HG03139 (cell line): ENCODE data around the gene GGNBP2.

ENCODE experiments used
- ATAC-seq: cut with Tn5 transposase; IDR thresholded peaks from one replicate; pipeline ENCODE4 v1.9.1; 2021; ENCODE audit not compliant: unreplicated experiment

The GGNBP2 gene

DNA sequence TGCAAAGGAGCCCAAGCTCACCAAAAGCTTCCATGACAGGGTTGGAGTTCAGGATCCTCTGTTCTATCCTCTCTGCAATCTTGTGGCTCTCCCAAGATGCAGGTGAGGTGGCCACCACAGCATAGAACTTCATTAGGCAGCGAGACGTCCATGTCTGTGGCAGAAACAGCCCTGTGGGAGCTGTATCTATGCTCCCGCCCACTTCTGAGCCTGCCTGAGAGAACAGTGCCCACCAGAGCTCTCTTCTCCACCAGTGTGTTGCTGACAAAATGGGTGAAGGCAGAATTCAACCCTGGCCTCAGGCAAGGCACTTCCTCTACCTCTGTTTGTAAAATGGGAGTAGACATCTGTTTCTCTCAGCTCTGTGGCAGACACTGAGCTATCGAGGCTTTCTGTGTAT lies 28.9 kb upstream of the GGNBP2 start:
- no peak for ATAC-seq

DNA sequence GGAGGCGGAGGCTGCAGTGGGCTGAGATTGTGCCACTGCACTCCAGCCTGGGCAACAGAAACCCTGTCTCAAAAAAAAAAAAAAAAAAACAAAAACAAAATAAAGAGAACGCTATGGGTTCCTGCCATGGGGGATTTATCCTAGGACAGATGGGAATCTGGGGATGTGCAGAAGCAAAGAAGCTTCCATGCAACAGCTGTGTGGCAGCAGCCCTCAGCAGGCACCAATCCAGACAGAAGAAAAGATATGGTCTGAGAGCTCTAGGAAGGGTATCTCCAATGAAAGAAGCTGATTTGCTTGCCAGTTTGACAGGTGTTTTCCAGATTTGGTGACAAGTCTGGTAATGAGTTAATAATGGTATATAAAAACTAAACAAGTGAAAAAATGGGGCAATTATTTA lies 21.6 kb upstream of the GGNBP2 start:
- ATAC-seq = no peak

DNA sequence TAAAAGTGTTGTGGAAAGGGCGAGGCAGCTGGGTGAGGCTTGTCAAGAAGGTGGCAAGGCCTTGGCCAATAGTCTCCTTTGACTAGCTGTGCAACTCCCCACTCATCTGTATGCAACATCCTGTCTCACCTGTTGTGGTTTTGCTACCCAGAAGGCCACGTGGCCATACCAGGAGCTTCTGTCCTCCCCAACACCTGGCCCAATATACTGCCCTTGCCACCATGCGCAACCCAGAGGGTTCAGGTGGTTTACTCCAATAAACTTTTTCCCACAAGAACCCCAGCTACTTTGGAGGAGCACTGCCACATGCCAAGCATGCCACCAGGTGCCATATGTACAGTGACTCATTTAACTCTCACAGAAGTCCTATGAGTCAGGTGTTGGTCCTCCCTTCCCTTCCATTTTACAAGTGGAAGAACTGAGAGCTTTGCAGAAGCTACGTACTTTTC lies 20.3 kb upstream of the GGNBP2 start:
- ATAC-seq = no peak

DNA sequence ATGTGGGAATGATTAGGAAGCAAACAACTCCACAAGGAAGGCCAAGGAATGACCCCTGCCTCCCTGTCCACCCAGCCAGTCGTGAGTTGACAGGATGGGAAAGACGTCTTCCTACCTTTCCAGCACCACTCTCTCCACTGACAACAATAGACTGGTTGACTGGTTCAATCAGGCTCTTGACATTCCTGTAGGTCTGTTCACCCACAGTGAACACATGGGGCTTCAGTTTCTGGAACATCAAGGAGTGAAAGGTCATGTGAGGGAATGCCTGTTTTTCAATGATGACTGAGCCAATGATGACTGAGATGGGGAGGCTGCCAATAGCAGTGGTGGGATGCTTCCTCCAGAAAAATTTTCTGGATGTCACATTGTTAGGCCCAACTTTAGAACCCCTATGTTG lies 19.6 kb upstream of the GGNBP2 start:
- no peak for ATAC-seq

DNA sequence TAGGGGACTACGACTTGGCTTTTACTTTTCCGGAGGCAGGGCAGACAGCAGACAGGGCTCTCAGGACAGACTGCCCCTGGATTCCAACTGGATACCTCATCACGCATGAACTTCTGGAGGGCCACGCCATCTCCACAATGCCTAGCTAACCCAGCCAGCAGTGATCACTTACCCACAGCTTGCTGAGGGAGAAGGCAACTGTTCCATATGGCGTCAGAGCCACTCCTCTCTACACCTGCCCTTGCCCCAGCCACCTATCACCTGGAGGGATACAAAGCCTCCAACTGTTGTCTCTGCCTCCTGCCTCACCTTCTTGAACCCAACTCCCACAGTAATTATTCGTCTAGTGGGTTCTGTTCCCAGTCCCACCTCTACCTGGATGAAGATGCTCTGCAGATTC lies 18.8 kb upstream of the GGNBP2 start:
- ATAC-seq = no peak

DNA sequence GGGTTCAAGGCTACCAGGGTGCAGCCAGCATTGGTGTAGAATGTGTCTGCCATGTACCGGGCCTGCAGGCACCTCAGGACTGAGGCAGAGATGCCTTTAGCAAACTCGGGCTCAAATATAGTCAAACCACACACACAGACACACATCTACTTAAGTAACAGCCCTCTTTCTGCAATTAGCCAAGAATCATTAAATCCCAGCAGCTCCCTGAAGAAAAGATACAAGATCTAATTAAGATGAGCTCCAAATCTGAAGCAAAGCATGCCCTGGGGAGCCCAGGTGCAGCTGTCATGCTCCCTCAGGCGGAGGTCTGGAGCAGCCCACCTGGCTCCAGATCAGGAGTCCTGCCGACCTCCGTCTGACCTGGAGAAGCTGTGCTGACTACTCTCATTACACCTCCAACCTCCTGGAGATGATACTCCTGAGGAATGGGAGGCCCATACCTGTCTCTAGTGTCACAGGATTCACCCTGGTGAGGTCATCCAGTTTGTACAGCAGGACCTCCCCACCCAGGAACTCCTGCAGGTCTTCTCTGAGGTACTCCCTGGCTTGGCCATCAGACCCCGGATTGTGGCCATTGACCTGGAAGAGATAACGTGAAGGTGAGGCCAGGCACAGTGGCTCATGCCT lies 17.0 kb upstream of the GGNBP2 start:
- no peak for ATAC-seq

DNA sequence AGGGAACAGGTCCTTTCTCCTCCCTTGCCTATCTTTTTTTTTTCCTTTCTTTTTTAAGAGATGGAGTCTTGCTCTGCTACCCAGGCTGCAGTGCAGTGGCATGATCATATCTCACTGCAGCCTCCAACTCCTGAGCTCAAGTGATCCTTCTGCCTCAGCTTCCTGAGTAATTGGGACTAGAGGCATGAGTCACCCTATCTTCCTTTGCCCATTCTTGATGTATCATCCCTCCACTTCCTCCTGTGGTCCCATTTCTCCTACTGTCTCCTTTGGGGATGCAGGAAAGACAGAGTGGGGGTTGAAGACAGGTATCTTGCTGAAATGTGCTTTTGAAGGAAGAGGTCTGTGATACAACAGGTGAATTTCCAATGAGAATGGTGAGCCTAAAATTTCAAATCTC lies 15.6 kb upstream of the GGNBP2 start:
- no peak for ATAC-seq

DNA sequence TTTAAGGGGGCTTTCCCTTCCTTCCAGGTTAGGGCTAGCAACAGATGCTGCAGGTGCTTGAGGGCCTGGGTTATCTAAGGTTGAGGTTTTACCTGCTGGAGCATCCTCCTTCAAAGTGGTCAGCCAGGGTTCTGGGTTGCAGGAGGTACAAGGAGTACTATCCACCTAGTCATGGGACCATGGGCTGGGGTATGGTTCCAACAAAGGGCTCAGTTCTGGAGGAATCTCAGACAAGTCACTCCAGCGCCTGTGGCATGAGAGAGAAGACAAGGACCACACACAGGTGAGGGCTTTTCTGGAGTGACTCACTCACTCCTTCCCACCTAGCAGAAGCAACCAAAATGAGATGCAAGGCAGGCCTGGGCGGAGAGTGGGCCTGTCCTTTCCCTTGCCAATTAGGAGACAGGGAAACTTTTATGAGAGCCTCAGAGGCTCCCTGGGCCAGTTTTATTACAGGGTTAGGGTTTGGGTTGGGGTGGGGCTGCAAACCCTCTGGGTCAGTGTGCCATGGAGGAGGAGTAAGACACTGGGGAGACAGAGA lies 12.2 kb upstream of the GGNBP2 start:
- no peak for ATAC-seq

DNA sequence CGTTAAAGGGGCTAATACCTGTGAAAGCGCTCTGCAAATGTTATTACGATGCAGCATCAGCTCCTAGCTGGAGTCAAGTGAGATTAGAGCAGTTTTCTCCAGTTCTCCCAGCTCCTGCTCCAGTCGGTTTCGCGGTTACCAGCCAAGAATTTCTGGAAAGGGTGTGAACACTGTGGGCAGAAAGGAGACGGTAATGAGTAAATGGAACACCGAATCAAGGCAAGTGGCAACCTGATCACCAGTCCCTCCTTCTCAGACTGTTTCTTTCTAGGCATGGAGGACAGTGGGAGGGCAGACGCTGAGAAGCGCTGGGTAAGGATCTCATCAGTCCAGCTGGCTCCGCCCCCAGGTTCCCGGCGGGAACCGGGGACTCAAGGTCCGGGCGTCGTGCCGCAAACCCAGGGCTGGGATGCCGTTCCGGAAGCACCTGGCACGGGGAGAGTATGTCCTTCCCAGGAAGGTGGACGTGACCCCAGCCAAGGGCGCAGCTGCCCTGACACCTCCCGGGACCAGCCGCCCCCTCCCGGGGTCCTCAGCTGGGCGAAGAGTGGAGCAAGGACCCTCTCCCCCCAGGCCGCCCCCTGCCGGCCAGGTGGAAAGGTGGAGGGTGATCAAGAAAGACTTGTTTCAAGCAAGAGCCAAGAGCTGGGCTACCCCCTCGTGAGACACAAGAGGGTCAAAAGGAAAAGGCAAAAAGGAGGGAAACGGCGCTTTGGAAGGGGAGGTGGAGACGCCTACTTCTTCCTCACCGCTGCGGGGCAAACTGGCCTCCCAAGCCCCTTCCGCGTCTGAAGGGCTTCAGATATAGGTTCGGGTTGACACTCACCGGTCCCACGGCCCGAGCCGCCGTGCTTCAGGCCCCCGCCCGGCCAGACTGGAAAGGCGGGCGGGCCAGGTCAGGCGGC lies 10.5 kb upstream of the GGNBP2 start:
- peak; percentile 10 for ATAC-seq

DNA sequence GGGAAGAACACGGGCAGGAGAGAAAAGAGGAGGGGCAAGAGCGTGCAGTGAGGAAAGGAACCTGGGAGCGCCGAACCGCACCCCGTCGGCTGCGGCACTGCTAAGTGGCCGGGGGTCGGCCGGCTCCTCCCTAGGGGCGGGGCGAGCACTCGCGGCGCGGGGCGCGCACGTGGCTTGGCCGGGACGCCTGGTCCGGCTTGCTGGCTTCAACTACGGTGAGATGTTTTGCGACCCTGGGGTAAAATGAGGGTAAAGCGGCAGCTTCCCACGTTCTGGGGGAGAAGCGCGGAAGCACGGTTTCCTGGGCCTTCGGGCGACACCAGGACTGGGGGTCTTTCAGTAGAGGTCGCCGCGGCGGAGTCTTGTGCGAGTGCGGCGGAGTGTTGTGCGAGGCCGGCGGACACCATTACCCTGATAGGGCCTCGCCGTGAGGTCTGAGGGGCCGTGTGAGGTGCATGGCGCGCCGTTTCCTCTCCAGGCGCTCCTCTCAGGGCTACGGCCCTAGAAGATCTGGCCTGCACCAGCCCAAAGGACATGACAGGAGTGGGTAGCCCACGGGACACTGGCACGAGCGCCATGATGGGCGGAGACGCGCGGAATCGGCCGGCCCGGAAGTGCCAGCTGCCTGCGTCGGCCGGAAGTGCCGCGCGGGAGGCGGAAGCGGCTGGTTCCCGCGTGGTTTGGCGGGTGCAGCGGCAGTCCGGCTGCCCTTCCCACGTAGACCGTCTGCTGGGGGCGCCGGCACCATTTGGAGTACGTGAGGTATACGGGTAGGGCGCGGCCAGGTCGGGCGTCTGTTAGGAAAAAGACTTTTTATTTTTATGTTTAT lies 9.7 kb upstream of the GGNBP2 start, which contains the start of the genes MYO19 and PIGW:
MYO19 (minus strand) TSS at position 29 of the 829 bp plus-strand sequence. CDS start 2,330 bp downstream, outside the sequence.
PIGW (plus strand) TSS at position 148 of the 829 bp plus-strand sequence. CDS start 2,115 bp downstream, outside the sequence.
- ATAC-seq = peak; percentile 68

DNA sequence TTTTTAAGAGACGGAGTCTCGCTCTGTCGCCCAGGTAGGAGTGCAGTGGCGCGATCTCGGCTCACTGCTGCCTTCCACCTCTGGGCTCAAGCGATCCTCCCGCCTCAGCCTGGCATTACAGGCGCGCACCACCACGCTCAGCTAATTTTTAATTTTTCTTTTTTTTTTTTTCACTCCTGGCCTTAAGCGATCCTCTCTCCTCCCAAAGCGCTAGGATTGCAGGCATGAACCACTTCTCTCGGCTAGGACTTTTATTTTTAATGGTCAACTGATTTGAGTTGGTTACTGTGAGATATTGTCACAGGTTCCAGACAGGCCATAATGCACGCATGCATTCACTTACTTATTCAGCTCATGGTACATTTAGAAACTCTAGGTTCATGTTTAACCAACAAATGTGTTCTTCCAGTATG lies 9.0 kb upstream of the GGNBP2 start:
- ATAC-seq = no peak

DNA sequence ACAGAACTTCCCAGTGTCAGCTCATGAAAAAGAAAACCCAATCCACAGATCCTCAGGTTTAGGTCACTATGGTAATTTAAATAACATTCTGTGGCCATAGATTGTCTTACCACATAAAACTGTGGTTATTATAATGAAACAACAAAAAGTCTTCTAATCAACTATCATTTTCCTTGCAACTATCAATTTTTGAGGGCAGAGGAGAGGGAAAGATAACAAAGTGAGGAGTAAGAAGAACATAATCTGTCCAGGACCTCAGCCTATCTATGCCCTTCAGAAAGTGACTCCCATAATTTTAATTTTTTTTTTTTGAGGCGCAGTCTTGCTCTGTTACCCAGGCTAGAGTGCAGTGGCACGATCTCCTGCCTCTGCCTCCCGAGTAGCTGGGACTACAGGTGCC lies 4.0 kb upstream of the GGNBP2 start:
- ATAC-seq = no peak

DNA sequence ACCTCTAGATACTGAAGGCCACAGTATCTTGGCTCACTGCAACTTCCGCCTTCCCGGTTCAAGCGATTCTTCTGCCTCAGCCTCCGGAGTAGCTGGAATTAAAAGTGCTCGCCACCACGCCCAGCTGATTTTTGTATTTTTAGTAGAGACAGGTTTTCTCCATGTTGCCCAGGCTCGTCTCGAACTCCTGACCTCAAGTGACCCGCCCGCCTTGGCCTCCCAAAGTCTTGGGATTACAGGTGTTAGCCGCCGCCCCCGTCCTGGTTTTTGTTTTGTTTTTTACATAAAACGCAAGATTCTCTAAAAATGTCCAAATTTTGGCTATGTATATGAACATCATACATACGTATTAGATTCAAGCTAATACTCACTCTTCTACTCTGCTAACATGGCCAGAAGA lies 2.0 kb upstream of the GGNBP2 start:
- ATAC-seq = no peak

DNA sequence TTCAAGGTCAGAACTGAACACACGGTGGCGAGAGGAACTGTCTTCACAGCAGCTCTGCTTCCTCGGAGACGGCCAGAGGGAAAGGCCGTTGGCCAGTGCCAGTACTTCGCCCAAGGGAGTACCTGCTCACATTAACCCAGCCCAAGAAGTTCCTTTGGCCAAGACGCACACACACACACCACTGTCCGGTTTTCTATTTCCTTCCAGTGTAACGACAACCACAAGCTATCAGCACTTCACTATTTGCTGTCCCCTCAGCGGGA lies 744 bp upstream of the GGNBP2 start:
- peak; percentile 2 for ATAC-seq

DNA sequence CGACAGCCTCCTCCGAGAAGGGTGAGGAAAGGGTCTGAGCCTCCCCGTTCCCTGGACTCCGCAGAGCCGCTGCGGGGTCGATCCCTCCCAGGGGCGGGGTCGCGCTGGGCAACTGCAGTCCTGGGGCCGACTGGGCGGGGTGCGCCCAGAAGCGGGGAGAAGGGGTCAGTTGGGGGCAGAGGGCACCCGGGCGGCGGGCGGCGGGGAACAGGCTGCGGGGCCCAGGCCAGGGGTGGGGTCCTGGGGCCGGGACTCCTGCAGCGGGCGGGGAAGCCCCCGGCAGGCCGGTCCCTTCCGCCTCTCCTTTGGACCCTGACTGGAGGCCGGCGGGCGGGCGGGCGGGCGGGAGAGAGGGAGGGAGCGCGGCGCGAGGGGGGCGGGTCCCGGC lies 352 bp downstream of the GGNBP2 start:
- ATAC-seq = peak; percentile 26

DNA sequence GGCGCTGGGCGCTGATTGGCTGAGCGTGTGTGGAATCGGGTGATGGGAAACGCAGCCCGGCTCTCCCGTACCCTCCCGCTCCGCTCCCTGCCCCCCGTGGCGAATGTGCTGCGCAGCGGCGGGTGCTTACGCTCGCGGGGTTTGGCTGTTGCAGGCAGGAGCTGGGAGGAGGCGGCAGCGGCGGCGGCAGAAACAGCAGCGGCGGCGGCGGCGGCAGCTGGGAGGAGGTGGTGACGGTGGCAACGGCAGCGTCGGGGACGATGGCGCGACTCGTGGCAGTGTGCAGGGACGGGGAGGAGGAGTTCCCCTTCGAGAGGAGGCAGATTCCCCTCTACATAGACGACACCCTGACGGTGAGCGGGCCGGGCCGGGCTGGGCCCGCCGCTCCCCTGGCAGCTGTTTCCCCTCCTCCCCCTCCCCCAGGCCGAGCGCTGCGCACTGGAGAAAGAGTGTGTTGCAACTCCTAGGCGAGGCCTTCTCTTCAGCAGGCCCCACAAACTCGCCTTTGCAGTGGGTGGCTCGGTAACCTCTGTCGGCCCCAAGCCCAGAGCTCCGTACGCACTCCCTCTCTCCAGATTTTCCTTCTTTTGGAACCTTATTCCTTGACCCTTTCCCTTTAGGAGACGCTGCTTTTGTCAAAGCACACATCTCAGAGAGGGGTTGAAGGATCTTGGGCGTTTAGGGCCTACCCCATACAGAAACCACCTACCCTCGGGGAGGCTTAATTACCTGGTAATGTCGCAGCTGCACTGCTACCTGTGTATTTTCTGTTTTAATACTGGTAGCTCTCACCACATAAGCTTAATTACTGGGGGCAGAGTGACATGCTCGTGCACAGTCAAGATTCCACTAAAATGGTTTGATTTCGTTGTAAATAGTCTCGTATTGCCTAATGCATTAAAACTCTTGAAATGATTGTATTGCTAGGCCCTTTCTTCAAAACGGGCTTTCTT lies 1.0 kb downstream of the GGNBP2 start:
- ATAC-seq = peak; percentile 60

DNA sequence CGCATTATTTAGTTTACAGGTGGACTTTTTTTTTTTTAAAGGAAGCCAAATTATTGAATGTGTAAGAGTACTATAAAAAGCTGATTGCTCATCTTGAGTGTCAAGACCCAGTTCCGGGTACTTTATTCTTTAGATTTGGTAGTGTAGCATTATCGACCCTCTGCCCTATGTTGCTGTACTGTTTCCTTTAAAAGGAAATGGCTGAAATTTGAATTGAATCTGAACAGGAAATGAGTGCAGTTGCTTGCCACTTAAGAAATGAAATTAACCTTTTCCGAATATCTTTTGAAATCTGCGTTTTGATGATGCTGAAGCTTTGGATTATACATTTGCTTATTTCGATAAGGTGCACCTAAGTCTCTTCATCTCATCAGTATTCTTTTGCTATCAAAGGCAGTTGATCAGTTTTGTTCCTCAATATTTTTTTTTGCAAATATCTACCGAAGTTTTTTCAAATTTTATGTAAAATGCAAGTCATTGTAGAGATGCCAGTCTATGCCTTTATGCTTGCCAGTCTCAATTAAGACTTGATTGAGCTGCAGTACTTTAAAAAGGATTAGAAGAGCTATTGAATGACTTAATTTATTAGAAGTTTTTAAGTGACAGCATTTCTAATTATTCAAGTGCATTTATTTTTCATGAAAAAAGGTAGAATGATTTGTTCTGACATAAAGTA lies 1.8 kb downstream of the GGNBP2 start:
- no peak for ATAC-seq

DNA sequence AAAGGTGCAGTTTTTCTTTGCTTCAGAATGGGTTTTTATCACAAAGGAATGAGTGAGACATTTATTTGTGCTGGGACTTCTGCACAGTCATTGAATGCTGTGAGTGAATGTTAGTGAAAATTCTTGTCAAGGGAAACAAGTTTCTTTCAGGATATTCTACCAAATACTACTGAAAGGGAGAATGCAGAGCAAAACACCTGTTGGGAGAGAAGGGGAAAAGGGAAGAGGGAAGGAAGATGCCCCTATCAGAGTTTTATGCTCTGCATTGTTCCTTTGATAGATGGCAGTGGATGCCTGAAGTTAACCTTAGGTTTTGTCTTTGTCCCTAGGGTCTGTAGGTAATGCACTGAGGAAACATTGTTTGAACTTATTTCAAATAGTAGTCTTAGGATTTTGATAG lies 3.1 kb downstream of the GGNBP2 start:
- ATAC-seq = no peak
